GM18907 (cell line): ENCODE results near the gene LRRC8D.
"Not testable (repeated sequence)": the region's sequence is repeated elsewhere in the genome, so short reads cannot be mapped to it uniquely, and the experiment has no call there.

ENCODE experiments used
- ATAC-seq: cut with Tn5 transposase; IDR thresholded peaks from one replicate; pipeline ENCODE4 v1.9.1; 2021; ENCODE audit warnings: mild to moderate bottlenecking, moderate library complexity; ENCODE audit not compliant: unreplicated experiment

The LRRC8D gene

GRCh38 chr1:89908672-89909436 lies 88.0 kb downstream of the LRRC8D start:
- ATAC-seq: no peak

DNA sequence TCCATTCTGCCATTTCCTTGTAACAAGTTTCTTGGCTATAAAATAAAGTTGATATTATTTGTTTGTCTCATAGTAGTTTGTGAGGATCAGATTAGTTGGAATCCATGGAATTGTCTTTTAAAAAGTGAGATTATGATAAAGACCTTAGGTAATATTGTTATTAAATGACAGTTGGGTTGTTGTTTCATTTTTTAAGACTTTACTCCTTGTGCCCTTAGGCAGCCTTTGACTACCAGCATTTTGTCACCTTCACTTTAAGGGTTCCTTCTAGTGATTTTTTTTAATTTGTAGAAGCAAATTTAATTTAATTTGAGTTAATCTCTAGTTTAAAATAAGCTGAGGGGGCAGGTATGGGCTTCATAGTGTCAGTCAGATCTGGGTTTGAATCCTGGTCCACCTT lies 89.4 kb downstream of the LRRC8D start:
- ATAC-seq: no peak

- ATAC-seq: no peak
Observed at GRCh38 chr1:89910780-89911179, 89.9 kb downstream of the LRRC8D start.

GRCh38 chr1:89911191-89911991 lies 90.6 kb downstream of the LRRC8D start:
- ATAC-seq: no peak

GRCh38 chr1:89912073-89912472 lies 91.2 kb downstream of the LRRC8D start:
- ATAC-seq: no peak

DNA sequence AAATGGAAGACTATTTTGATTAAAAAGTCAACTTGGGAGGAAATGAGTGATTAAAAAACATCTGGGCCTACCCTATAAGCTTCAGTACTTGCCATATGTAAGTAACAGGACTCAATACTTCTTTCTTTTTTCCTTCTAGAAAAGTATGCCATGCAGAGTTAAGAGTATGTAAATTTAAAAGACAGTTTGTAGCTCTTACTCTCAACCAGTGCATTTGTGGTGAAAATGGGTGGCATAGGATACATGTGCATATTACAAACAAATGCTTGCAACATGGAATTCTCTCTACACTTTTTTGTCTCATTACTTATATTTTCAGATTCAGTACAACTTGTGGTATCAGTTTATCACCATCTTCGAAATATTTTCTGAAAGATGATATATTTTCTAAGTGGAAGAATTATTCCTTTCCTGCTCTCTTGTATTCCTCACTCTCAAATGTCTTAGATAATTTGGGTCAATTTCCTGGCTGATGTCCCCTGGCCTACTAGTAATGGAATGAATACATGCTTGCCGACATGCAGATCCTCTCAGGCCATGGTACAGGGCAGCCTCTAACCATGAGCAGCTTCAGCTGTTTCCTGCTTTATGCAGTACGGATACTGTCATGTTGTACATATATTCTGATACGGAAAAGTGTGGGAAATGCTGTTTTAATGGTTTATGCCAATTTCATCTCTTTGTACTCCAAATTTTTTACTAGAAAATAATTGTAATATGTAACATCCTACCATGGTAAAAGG lies 92.7 kb downstream of the LRRC8D start:
- no peak for ATAC-seq

DNA sequence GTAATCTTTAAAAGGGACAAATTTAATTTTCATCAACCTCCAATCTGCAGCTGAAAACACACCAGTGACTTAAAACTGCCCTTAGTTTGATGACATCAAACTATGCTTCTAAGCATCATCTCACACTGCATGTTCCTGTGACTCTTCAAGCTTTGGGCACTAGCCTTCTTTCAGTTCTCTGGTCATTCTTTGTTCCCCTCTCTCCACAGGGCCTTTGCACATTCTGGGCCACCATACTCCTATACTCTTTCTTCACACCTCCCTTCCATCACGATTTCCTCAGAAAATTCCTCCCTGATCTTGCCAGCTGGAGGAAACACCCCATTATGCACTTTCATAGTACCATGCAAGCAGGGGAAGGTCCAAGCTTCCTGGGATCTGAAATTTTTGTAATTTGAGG lies 96.5 kb downstream of the LRRC8D start:
- ATAC-seq: no peak

DNA sequence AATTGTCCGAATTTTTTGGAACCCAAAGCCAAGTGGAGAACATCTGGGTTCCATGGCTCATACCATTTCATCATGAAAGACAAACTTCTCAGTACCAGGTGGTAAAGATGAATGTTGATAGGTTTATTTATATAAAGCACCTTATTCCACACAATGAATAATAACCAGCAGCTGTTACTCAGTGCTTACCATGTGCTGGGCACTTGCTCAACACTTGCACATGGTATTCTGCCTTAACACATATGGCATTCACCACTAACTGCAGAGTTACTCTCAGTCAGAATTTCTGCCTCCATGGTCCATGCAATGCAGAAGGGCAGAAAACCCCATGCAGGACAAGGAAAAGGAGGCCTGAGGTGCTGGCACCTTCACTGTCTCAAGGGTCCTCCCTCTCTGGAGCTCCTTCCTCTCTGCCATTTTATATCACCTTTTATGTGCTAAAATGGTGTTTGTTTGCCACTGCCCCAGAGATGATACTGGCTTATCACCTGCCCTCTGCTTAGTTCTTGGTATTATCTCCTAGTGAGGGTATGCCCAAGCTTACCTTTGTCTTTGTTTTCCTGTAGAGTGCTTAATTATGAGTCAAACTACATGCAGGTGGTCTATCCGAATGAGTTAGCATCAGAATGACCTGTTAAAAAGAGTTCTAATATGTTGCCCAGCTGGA lies 97.4 kb downstream of the LRRC8D start:
- no peak for ATAC-seq

GRCh38 chr1:89918794-89919155 lies 97.9 kb downstream of the LRRC8D start:
- no peak for ATAC-seq

- ATAC-seq: no peak
Observed at GRCh38 chr1:89919174-89919573, 98.3 kb downstream of the LRRC8D start.

DNA sequence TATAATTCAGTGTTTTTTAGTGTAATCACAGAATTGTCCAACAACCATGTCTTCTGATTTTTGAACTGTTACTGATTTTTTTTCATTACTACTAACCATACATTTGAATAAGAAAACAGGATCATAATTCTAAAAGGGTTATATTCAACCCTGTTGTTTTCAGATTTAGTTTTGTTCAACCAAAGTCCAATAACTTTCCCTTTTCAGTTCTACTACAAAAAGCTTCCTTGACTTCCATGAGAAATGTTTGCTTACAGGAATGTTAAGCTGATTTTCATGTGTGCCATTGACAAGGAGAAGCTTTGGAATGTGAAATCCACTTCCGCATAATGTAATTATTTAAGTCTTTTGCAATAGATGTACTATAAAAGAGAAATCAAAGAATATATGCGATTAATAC lies 102.1 kb downstream of the LRRC8D start:
- ATAC-seq: no peak

GRCh38 chr1:89923517-89923916 lies 102.7 kb downstream of the LRRC8D start:
- ATAC-seq: no peak

- ATAC-seq: not testable (repeated sequence)
Observed at GRCh38 chr1:89924075-89924474, 103.2 kb downstream of the LRRC8D start.

GRCh38 chr1:89927049-89927448 lies 106.2 kb downstream of the LRRC8D start:
- ATAC-seq: no peak

DNA sequence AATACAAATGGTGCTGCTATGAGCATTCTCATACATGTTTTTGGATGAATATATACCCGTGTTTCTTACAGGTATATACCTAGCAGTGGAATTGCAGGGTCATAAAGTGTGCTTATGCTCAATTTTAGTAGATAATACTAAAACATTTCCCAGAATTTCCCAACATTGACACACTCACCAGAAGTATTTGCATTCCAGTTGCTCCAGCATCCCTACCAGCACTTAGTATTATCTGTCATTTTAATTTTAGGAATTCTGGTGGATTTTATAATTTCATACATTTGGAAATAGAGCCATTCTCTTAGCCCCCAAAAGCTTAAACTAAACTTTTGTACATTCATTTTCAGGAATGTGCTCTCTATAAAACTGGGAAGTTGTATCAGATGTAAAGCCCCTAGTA lies 106.6 kb downstream of the LRRC8D start:
- no peak for ATAC-seq

DNA sequence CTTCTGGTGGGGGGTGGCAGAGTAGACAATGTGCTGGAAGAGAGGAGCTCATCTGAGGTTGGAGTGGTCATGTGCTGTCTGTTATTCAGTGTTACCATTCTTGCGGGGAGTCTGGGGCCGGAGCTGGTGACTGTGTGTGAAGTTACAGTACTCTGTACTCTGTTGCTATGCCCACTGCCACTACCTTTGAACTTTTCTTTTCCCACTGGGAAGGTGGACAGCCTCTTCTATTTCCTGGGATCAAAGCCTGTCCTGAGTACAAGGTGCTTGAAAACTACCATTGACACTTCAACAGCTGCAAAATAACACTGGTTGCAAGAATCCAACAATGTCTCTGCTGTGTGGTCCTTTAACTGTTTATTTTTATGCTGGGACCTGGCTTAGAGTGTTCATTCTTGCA lies 107.7 kb downstream of the LRRC8D start:
- no peak for ATAC-seq

GRCh38 chr1:89929467-89930063 lies 108.7 kb downstream of the LRRC8D start:
- no peak for ATAC-seq

- ATAC-seq: no peak
Observed at GRCh38 chr1:89930579-89930978, 109.7 kb downstream of the LRRC8D start.

DNA sequence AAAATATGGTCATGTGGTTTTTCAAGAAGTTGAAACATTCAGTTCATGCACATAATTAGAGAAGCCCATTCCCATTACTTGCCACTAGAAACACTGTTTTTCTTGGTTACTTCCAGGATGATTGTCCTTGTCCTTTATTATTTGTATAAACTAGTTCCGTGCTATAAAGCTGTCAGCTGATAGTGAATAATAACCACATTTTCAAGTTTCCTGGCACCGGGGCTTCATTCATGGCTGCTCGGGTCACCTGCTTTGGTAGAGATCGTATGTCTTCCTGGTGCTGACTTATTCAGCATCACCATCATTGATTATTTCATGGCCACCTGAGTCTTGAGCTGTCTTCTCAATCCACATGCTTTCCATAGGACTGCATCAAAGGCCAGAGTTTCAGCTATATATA lies 111.1 kb downstream of the LRRC8D start:
- ATAC-seq: no peak

GRCh38 chr1:89932598-89933364 lies 111.9 kb downstream of the LRRC8D start:
- no peak for ATAC-seq
